SU-DHL-6 (cell line): ENCODE data around the gene COL25A1.

Experiments used
- H2AFZ ChIP-seq: fragments of 200-600 bp; sonication (generic); 2 replicates; pipeline ENCODE4 v1.6.1; 2014; ENCODE audit warnings: low read depth, mild to moderate bottlenecking, moderate library complexity, mixed read lengths, antibody characterized with exemption, low read length; ENCODE audit not compliant: severe bottlenecking
- H3F3A ChIP-seq: fragments of 200-600 bp; shearing (Covaris generic); 2 replicates; pipeline ENCODE4 v1.6.0; 2016; ENCODE audit warnings: antibody characterized with exemption, mild to moderate bottlenecking; ENCODE audit not compliant: insufficient read depth
- H3K27ac ChIP-seq: fragments of 200-600 bp; sonication (generic); 2 replicates; pipeline ENCODE4 v1.5.1; 2016; ENCODE audit warnings: low read depth, mild to moderate bottlenecking, low read length, moderate library complexity, mixed read lengths
- H3K27me3 ChIP-seq: fragments of 200-600 bp; sonication (generic), shearing (Covaris generic); 2 replicates; pipeline ENCODE4 v1.6.0; 2014; ENCODE audit warnings: mild to moderate bottlenecking, low read length
- H3K36me3 ChIP-seq: fragments of 200-600 bp; sonication (generic); 2 replicates; pipeline ENCODE4 v1.6.1; 2014; ENCODE audit warnings: mild to moderate bottlenecking, low read length, mixed read lengths
- H3K4me2 ChIP-seq: fragments of 300-600, 200-600 bp; shearing (Covaris generic), sonication (generic); 2 replicates; pipeline ENCODE4 v1.6.0; 2014; ENCODE audit warnings: low read length, low read depth, mild to moderate bottlenecking; ENCODE audit not compliant: poor library complexity, severe bottlenecking
- H3K4me3 ChIP-seq: fragments of 200-600 bp; sonication (generic); 2 replicates; pipeline ENCODE4 v1.5.1; 2014; ENCODE audit warnings: antibody characterized with exemption, low read length, mild to moderate bottlenecking, mixed read lengths; ENCODE audit not compliant: insufficient read depth, poor library complexity, severe bottlenecking
- H3K79me2 ChIP-seq: fragments of 200-600 bp; sonication (generic); 2 replicates; pipeline ENCODE4 v1.6.1; 2014; ENCODE audit warnings: mild to moderate bottlenecking, low read length, moderate library complexity; ENCODE audit not compliant: insufficient read depth
- H3K9ac ChIP-seq: fragments of 200-600 bp; sonication (generic); 2 replicates; pipeline ENCODE4 v1.7.0; 2014; ENCODE audit warnings: mild to moderate bottlenecking, low read length
- H3K9me2 ChIP-seq: fragments of 200-600 bp; sonication (generic); replicated peaks from 2 replicates; pipeline ENCODE4 v1.6.1; 2014; ENCODE audit warnings: low read length; ENCODE audit not compliant: insufficient read depth
- H3K9me3 ChIP-seq: fragments of 200-600 bp; sonication (generic); 2 replicates; pipeline ENCODE4 v1.6.1; 2014; ENCODE audit warnings: low read length, mixed read lengths; ENCODE audit not compliant: insufficient read depth
- H4K20me1 ChIP-seq: fragments of 200-600 bp; sonication (generic); 2 replicates; pipeline ENCODE4 v1.6.1; 2014; ENCODE audit warnings: low read depth, mild to moderate bottlenecking, antibody characterized with exemption, low read length, moderate library complexity, mixed read lengths
- CTCF ChIP-seq: fragments of 200-600 bp; sonication (generic); IDR thresholded peaks from one replicate; pipeline ENCODE4 v1.5.1; 2017; ENCODE audit warnings: antibody characterized with exemption, mild to moderate bottlenecking, low read length, moderate library complexity; ENCODE audit not compliant: insufficient read depth, poor library complexity, severe bottlenecking
- EZH2phosphoT487 ChIP-seq: fragments of 200-600 bp; sonication (generic), shearing (Covaris generic); conservative IDR thresholded peaks from 2 replicates; pipeline ENCODE4 v1.6.1; 2018; ENCODE audit warnings: mild to moderate bottlenecking, antibody characterized with exemption, low read length, moderate library complexity, mixed read lengths

COL25A1 gene

GRCh38 chr4:109126856-109127255, 175.6 kb downstream of the COL25A1 start:
- no peaks in the 10 kb centered on the region for H4K20me1 ChIP-seq
- H3K27me3 ChIP-seq, result no peaks in the 10 kb centered on the region
- no peak for TF ChIP-seq CTCF
- no peak for TF ChIP-seq EZH2phosphoT487
- no peak overlapping the region for H3K4me2 ChIP-seq
- H3K4me3 ChIP-seq, result no peak overlapping the region
- no peaks in the 10 kb centered on the region for H3F3A ChIP-seq
- no peak overlapping the region for H3K27ac ChIP-seq
- H3K9me2 ChIP-seq, result no peaks in the 10 kb centered on the region
- no peaks in the 10 kb centered on the region for H3K79me2 ChIP-seq
- no peaks in the 10 kb centered on the region for H3K36me3 ChIP-seq
- no peak overlapping the region for H3K9ac ChIP-seq
- H2AFZ ChIP-seq, result no peak overlapping the region
- H3K9me3 ChIP-seq, result no peaks in the 10 kb centered on the region

- no peak overlapping the region for H3K27ac ChIP-seq
- no peaks in the 10 kb centered on the region for H3K36me3 ChIP-seq
- no peak overlapping the region for H3K9ac ChIP-seq
- H3K4me3 ChIP-seq, result no peak overlapping the region
- H3K4me2 ChIP-seq, result no peak overlapping the region
- H3F3A ChIP-seq, result no peaks in the 10 kb centered on the region
- no peak overlapping the region for H2AFZ ChIP-seq
- no peaks in the 10 kb centered on the region for H3K27me3 ChIP-seq
- H3K9me2 ChIP-seq, result no peaks in the 10 kb centered on the region
- H3K79me2 ChIP-seq, result no peaks in the 10 kb centered on the region
- TF ChIP-seq CTCF (no peak), EZH2phosphoT487 (no peak)
- H3K9me3 ChIP-seq, result no peaks in the 10 kb centered on the region
- H4K20me1 ChIP-seq, result no peaks in the 10 kb centered on the region
Observed at GRCh38 chr4:109125084-109125483, 177.4 kb downstream of the COL25A1 start.

- Histone ChIP-seq H3K27me3 (no peaks in the 10 kb centered on the region), H3K79me2 (no peaks in the 10 kb centered on the region), H3K9ac (no peak overlapping the region), H3K4me2 (no peak overlapping the region), H2AFZ (no peak overlapping the region), H3K36me3 (no peaks in the 10 kb centered on the region), H3K9me3 (no peaks in the 10 kb centered on the region), H3K27ac (no peak overlapping the region), H4K20me1 (no peaks in the 10 kb centered on the region), H3K4me3 (no peak overlapping the region), H3K9me2 (no peaks in the 10 kb centered on the region), H3F3A (no peaks in the 10 kb centered on the region)
- TF ChIP-seq EZH2phosphoT487 (no peak), CTCF (no peak)
Observed at GRCh38 chr4:109123951-109124350, 178.5 kb downstream of the COL25A1 start.
